Measurements from ENCODE around the gene TSSC4.

- TF ChIP-seq FOSL1 (tag; conservative IDR thresholded peaks at IDR 0.05), result no peak
- no peak for TF ChIP-seq NR4A1 (CRISPR knock-in tag; IDR thresholded peaks at IDR 0.05)
- TF ChIP-seq NR4A1 (tag; IDR thresholded peaks at IDR 0.05), result no peak
- TF ChIP-seq RBM22 (IDR thresholded peaks at IDR 0.05; ENCODE audit: low read depth, low read length, poor library complexity, severe bottlenecking), result no peak
- TF ChIP-seq ZBTB49 (CRISPR knock-in tag; IDR thresholded peaks at IDR 0.05; ENCODE audit: borderline replicate concordance), result no peak
- no peak for TF ChIP-seq ZNF77 (CRISPR knock-in tag; IDR thresholded peaks at IDR 0.05)
- TF ChIP-seq CBX8 (IDR thresholded peaks at IDR 0.05; ENCODE audit: borderline replicate concordance, extremely low read depth, low read depth, low read length, poor library complexity, severe bottlenecking), result no peak
- TF ChIP-seq FOXA1 (IDR thresholded peaks at IDR 0.05; ENCODE audit: borderline replicate concordance), result no peak
- TF ChIP-seq POLR2AphosphoS5 (IDR thresholded peaks at IDR 0.05; ENCODE audit: control insufficient read depth, insufficient read depth, low read depth, low read length), result no peak
- no peak for TF ChIP-seq POLR2A (conservative IDR thresholded peaks at IDR 0.05)
- no peak for TF ChIP-seq ZNF224 (CRISPR knock-in tag; IDR thresholded peaks at IDR 0.05)
- TF ChIP-seq CTCF (IDR thresholded peaks at IDR 0.05 in 2 of 3, conservative IDR thresholded peaks at IDR 0.05 in 1 of 3; ENCODE audit: insufficient read depth in 2 of 3, low read depth in 1 of 3, low read length in 3 of 3), result no peak
- no peak for TF ChIP-seq EP300 (IDR thresholded peaks at IDR 0.05; ENCODE audit: low read length)
- no peak for TF ChIP-seq ELK1 (CRISPR knock-in tag; IDR thresholded peaks at IDR 0.05)
- TF ChIP-seq BRD4 (IDR thresholded peaks at IDR 0.05), result no peak
These were observed 4.1 kb upstream of the TSSC4 start for GRCh38 chr11:2396471-2396870.

All from K562 (cell line).